HepG2 (cell line): ENCODE results near the gene ARHGEF6. TPM values are rescaled to one million over a fixed set of nuclear protein-coding genes. Genes with fewer than 3 reads are reported as not detected.

ENCODE experiments used
- ATAC-seq: fragments of 200-7000 bp; cut with Tn5 transposase; 3 replicates; pipeline ENCODE4 v1.9.1; 2020; ENCODE audit warnings: mild to moderate bottlenecking, moderate library complexity
- BruUV-seq: library from RNA; stranded (reverse); fragments of 400-500 nt; replicated peaks from 2 replicates; lab custom pipeline; 2021; lab: Mats Ljungman, UMichigan
- CTCF ChIA-PET: fragments of 300-600 bp; formaldehyde crosslinking; extraction: SDS; loops from one replicate; lab custom pipeline; 2021; ENCODE audit warnings: low total read pairs, inconsistent platforms, low intra/inter-chr PET ratio; lab: Yijun Ruan, JAX
- POLR2A ChIA-PET: fragments of 350-600 bp; sonication (Branson Sonifier 250); formaldehyde crosslinking; loops from one replicate; lab custom pipeline; 2020; ENCODE audit warnings: antibody characterized with exemption, inconsistent platforms; lab: Yijun Ruan, JAX
- DNase-seq: peaks from one replicate; pipeline ENCODE4 v3.0.0-alpha.2; 2015; ENCODE audit warnings: low spot score
- FAIRE-seq: peaks from 3 replicates; lab custom pipeline; 2011; peaks lifted over from hg19 to GRCh38; lab: Jason Lieb, UNC
- H2AFZ ChIP-seq: one replicate; pipeline ENCODE4 v1.6.1; 2011; ENCODE audit warnings: low read length, inconsistent platforms
- H3K27ac ChIP-seq: fragments of 300-600 bp; 3 replicates; pipeline ENCODE4 v1.8.0; 2011; ENCODE audit warnings: mixed run types, mild to moderate bottlenecking, mixed read lengths, low read length, inconsistent platforms; ENCODE audit not compliant: insufficient read depth; ENCODE audit errors: extremely low read length
- H3K27me3 ChIP-seq, 2 experiments: fragments of 200-600 bp in 1 of 2; 2 replicates in 1 of 2; 3 replicates in 1 of 2; pipeline versions ENCODE4 v1.6.0 to v1.8.0; 2011; ENCODE audit warnings: low read length in 2 of 2, mild to moderate bottlenecking in 2 of 2, moderate library complexity in 2 of 2, inconsistent platforms in 1 of 2; ENCODE audit not compliant: insufficient read depth in 2 of 2, control insufficient read depth in 1 of 2
- H3K36me3 ChIP-seq, 2 experiments: fragments of 200-600 bp in 1 of 2; replicated peaks in 1 of 2; 2 replicates in 1 of 2; 3 replicates in 1 of 2; pipeline versions ENCODE4 v1.5.1 to v1.8.0; 2011; ENCODE audit warnings: low read length in 2 of 2, inconsistent platforms in 1 of 2; ENCODE audit not compliant: insufficient read depth in 2 of 2, control insufficient read depth in 1 of 2
- H3K4me1 ChIP-seq: 2 replicates; pipeline ENCODE4 v1.5.1; 2012; ENCODE audit warnings: low read length, inconsistent platforms; ENCODE audit not compliant: insufficient read depth
- H3K4me2 ChIP-seq: 2 replicates; pipeline ENCODE4 v1.6.0; 2011; ENCODE audit warnings: low read depth, low read length, inconsistent platforms
- H3K4me3 ChIP-seq, 3 experiments: fragments of 200-600 bp in 1 of 3; sonication (generic), shearing (Covaris generic) in 1 of 3; replicated peaks in 1 of 3; 2 replicates each; pipeline ENCODE4 v1.5.1; 2011 to 2016; ENCODE audit warnings: low read length in 3 of 3, inconsistent platforms in 2 of 3, low read depth in 2 of 3, mild to moderate bottlenecking in 2 of 3, control low read depth in 1 of 3, mixed read lengths in 1 of 3; ENCODE audit not compliant: insufficient read depth in 1 of 3
- H3K79me2 ChIP-seq: one replicate; pipeline ENCODE4 v1.6.1; 2011; ENCODE audit warnings: low read length, inconsistent platforms; ENCODE audit not compliant: insufficient read depth
- H3K9ac ChIP-seq: 2 replicates; pipeline ENCODE4 v1.6.0; 2011; ENCODE audit warnings: mild to moderate bottlenecking, low read depth, low read length, inconsistent platforms; ENCODE audit not compliant: insufficient read depth
- H3K9me3 ChIP-seq: 2 replicates; pipeline ENCODE4 v1.5.1; 2012; ENCODE audit warnings: mild to moderate bottlenecking, low read length
- H4K20me1 ChIP-seq: 2 replicates; pipeline ENCODE4 v1.6.0; 2011; ENCODE audit warnings: inconsistent platforms, mild to moderate bottlenecking, low read length, moderate library complexity; ENCODE audit not compliant: insufficient read depth
- AGO1 ChIP-seq: fragments of 200-400 bp; formaldehyde crosslinking; IDR thresholded peaks from 2 replicates; pipeline ENCODE4 v1.6.1; 2017; ENCODE audit warnings: mild to moderate bottlenecking, low read depth, low read length, moderate library complexity; ENCODE audit not compliant: poor library complexity, severe bottlenecking
- ATRX ChIP-seq: sonication (generic); formaldehyde crosslinking; IDR thresholded peaks from 2 replicates; pipeline ENCODE4 v1.4.0; 2020; ENCODE audit warnings: missing genetic modification reagents, borderline replicate concordance
- FOXC1 ChIP-seq: sonication (generic); formaldehyde crosslinking; IDR thresholded peaks from 2 replicates; pipeline ENCODE4 v1.8.0; 2022; ENCODE audit warnings: mild to moderate bottlenecking, missing genetic modification reagents, borderline replicate concordance
- FOXP1 ChIP-seq, 2 experiments: fragments of 450-650 bp in 1 of 2; IDR thresholded peaks; 2 replicates each; pipeline ENCODE4 v1.6.1; 2017 to 2018; ENCODE audit warnings: antibody characterized with exemption in 1 of 2
- KAT7 ChIP-seq: IDR thresholded peaks from 2 replicates; pipeline ENCODE4 v1.6.1; 2018; ENCODE audit warnings: borderline replicate concordance, missing compliant biosample characterization
- MTA1 ChIP-seq: sonication (generic); formaldehyde crosslinking; IDR thresholded peaks from 2 replicates; pipeline ENCODE4 v1.4.0; 2020; ENCODE audit warnings: missing genetic modification reagents, mild to moderate bottlenecking, borderline replicate concordance
- PAWR ChIP-seq: sonication (generic); formaldehyde crosslinking; IDR thresholded peaks from 2 replicates; pipeline ENCODE4 v1.4.0; 2020; ENCODE audit warnings: missing genetic modification reagents, mild to moderate bottlenecking, borderline replicate concordance
- PHF8 ChIP-seq: sonication (generic); formaldehyde crosslinking; IDR thresholded peaks from 2 replicates; pipeline ENCODE4 v1.5.0; 2020; ENCODE audit warnings: missing genetic modification reagents
- RCOR2 ChIP-seq: IDR thresholded peaks from 2 replicates; pipeline ENCODE4 v1.6.1; 2016; ENCODE audit warnings: missing biosample characterization, missing genetic modification reagents
- RFX3 ChIP-seq: IDR thresholded peaks from 2 replicates; pipeline ENCODE4 v1.6.1; 2016; ENCODE audit warnings: missing biosample characterization, missing genetic modification reagents
- SALL1 ChIP-seq: sonication (generic); formaldehyde crosslinking; IDR thresholded peaks from 2 replicates; pipeline ENCODE4 v1.8.0; 2022; ENCODE audit warnings: mild to moderate bottlenecking, missing genetic modification reagents
- STAG1 ChIP-seq: sonication (generic); formaldehyde crosslinking; IDR thresholded peaks from 2 replicates; pipeline ENCODE4 v1.4.0; 2020; ENCODE audit warnings: missing genetic modification reagents
- TAF15 ChIP-seq: fragments of 200-400 bp; formaldehyde crosslinking; IDR thresholded peaks from one replicate; pipeline ENCODE4 v1.6.1; 2018; ENCODE audit warnings: mild to moderate bottlenecking, low read depth, low read length; ENCODE audit not compliant: poor library complexity, severe bottlenecking
- ZNF20 ChIP-seq: sonication (generic); formaldehyde crosslinking; IDR thresholded peaks from 2 replicates; pipeline ENCODE4 v1.4.0; 2020; ENCODE audit warnings: mild to moderate bottlenecking, moderate library complexity, missing genetic modification reagents
- ZNF484 ChIP-seq: sonication (generic); formaldehyde crosslinking; IDR thresholded peaks from 2 replicates; pipeline ENCODE4 v1.5.1; 2020; ENCODE audit warnings: mild to moderate bottlenecking, low read depth, missing genetic modification reagents, borderline replicate concordance
- ZNF570 ChIP-seq: sonication (generic); formaldehyde crosslinking; IDR thresholded peaks from 2 replicates; pipeline ENCODE4 v1.4.0; 2020; ENCODE audit warnings: mild to moderate bottlenecking, missing genetic modification reagents, borderline replicate concordance
- ZSCAN9 ChIP-seq: IDR thresholded peaks from 2 replicates; pipeline ENCODE4 v1.6.1; 2016; ENCODE audit warnings: borderline replicate concordance
- WGBS: methylation state at CpG from one replicate; pipeline ENCODE4 v1.1.6; 2017; ENCODE audit warnings: low lambda C conversion rate; 5-methylcytosine and 5-hydroxymethylcytosine counted together
- in situ Hi-C: cut with HindIII; loops from 2 replicates; pipeline ENCODE4 v1.10.0; 2017; ENCODE audit warnings: low pct_unique_long_range_greater_than_20kb; ENCODE audit not compliant: extremely low pct_ligation_motif_present
- intact Hi-C: fragments of 100-400 bp; cut with micrococcal nuclease; formaldehyde crosslinking; loops from one replicate; pipeline ENCODE4 v1.10.0; 2022; ENCODE audit not compliant: unreplicated experiment
- polyA plus RNA-seq, 8 experiments: library from polyadenylated mRNA; depleted of rRNA in 3 of 8; stranded (reverse) in 7 of 8; unstranded in 1 of 8; fragments of >200 nt; fragmentation: Illumina TruSeq in 4 of 8; extraction: Trizol in 4 of 8; gene quantifications; 2 replicates each; pipeline versions ENCODE4 v1.2.1 to v1.2.3, GENCODE V29; 2011 to 2016; ENCODE audit warnings: low read depth in 4 of 8, missing spikeins in 1 of 8, mixed read lengths in 1 of 8; ENCODE audit not compliant: insufficient read depth in 1 of 8
- total RNA-seq, 5 experiments: library from RNA; depleted of rRNA; stranded (reverse); fragments of >200 nt; fragmentation: Illumina TruSeq; extraction: Trizol; gene quantifications; 2 replicates each; pipeline ENCODE4 v1.2.3, GENCODE V29; 2016; ENCODE audit warnings: low read depth in 1 of 5
- TF ChIP-seq, protein P1 (sequence below): sonication (generic); formaldehyde crosslinking; IDR thresholded peaks from 2 replicates; pipeline ENCODE4 v1.4.0; 2020; ENCODE audit warnings: mild to moderate bottlenecking, missing genetic modification reagents

ARHGEF6 gene
- total and polyA plus RNA-seq, 2 of the 13 experiments (the other 11 are each of a cell fraction or from before 2014, with no cell fraction given): 0.03 TPM; not detected in 1

DNA sequence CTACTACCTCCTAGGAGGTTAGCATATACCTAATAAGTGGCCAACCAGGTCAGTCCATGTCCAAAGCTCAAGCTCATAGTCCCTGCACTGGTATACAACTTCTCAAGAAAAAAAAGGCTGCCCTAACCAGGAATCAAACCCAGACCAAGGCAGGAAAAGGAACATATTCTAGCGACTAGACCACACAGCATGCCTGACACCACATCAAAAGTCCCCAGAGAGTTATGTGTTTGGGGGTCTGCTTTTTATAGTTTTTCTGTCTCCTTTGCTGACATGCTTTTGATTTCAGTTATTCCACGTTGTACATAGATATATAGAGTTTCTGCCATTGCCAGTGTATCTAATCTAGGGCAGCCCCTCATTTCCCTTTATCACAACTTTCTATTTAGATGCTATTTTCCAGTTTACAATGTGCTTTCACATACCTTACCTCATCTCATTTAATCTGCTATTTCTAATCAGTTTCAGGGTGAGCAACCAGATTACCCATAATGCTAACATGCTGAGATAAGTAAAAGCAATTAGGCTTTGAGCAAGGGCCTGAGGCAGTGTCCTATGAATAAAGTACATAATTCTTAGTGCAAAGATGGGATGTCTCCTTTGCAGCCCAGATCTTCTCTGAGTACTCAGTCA, 17.8 kb downstream of the ARHGEF6 start (continued):
- TF ChIP-seq, protein P1, sequence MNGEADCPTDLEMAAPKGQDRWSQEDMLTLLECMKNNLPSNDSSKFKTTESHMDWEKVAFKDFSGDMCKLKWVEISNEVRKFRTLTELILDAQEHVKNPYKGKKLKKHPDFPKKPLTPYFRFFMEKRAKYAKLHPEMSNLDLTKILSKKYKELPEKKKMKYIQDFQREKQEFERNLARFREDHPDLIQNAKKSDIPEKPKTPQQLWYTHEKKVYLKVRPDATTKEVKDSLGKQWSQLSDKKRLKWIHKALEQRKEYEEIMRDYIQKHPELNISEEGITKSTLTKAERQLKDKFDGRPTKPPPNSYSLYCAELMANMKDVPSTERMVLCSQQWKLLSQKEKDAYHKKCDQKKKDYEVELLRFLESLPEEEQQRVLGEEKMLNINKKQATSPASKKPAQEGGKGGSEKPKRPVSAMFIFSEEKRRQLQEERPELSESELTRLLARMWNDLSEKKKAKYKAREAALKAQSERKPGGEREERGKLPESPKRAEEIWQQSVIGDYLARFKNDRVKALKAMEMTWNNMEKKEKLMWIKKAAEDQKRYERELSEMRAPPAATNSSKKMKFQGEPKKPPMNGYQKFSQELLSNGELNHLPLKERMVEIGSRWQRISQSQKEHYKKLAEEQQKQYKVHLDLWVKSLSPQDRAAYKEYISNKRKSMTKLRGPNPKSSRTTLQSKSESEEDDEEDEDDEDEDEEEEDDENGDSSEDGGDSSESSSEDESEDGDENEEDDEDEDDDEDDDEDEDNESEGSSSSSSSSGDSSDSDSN: no peak
- TF ChIP-seq PHF8 (CRISPR knock-in tag) (no peak), SALL1 (no peak), ZNF484 (no peak), ZNF20 (CRISPR knock-in tag) (no peak)
- TF ChIP-seq, all 625 proteins: peak for 0

DNA sequence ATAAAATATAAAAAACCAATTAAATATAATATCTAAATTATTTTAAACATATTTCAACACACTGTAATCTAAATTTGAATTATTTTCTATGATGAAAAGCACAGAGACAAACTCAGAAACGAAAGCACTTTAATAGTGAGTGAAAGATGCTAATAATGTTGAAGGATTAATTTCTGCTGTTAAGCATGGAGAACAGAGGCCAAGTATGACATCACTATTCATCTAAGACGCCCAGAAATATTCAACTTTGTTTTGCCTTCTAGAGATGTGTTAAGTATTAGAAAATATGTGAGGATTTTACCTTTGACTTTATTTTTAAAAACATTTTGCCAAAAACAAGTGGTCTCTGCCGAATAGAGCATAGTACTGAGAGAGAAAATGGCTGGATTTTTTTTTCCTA, 19.3 kb downstream of the ARHGEF6 start:
- in situ Hi-C loops: no loop called here
- ATAC-seq: no peak
- FAIRE-seq: no peak
- no peak overlapping the region for H3K4me2 ChIP-seq
- H3K79me2 ChIP-seq: no peaks in the 10 kb centered on the region
- H3K27ac ChIP-seq: no peak overlapping the region
- no peak for DNase-seq
- H3K9ac ChIP-seq: no peak overlapping the region
- H3K27me3 ChIP-seq: no peaks in the 10 kb centered on the region; a peak in 1 of 5 replicates
- BruUV-seq: no TSS peak
- no peaks in the 10 kb centered on the region for H4K20me1 ChIP-seq
- no peaks in the 10 kb centered on the region for H3K9me3 ChIP-seq
- CTCF ChIA-PET: no interaction called here
- intact Hi-C loops: no loop called here
- no peak overlapping the region for H3K4me3 ChIP-seq
- no peaks in the 10 kb centered on the region for H3K4me1 ChIP-seq
- 4% methylated on average over 3 of the region's 3 CpGs for WGBS
- H3K36me3 ChIP-seq: no peaks in the 10 kb centered on the region
- H2AFZ ChIP-seq: no peak overlapping the region
- POLR2A ChIA-PET: no interaction called here
- no peak for TF ChIP-seq RCOR2 (CRISPR knock-in tag)
- no peak for TF ChIP-seq AGO1
- no peak for TF ChIP-seq ZSCAN9 (CRISPR knock-in tag)
- TF ChIP-seq MTA1 (CRISPR knock-in tag): no peak
- TF ChIP-seq ATRX: no peak
- TF ChIP-seq PAWR: no peak
- no peak for TF ChIP-seq SALL1
- no peak for TF ChIP-seq FOXP1 (IDR thresholded peaks at IDR 0.05)
- no peak for TF ChIP-seq FOXP1 (CRISPR knock-in tag; IDR thresholded peaks at IDR 0.05)
- no peak for TF ChIP-seq RFX3 (CRISPR knock-in tag)
- no peak for TF ChIP-seq ZNF570 (CRISPR knock-in tag)
- TF ChIP-seq FOXC1: no peak
- no peak for TF ChIP-seq TAF15
- TF ChIP-seq KAT7 (CRISPR knock-in tag): no peak
- no peak for TF ChIP-seq STAG1 (CRISPR knock-in tag)
- TF ChIP-seq, all 625 proteins: peak for 0
